ENCODE results near the gene XCR1. TPM values are rescaled to one million over a fixed set of nuclear protein-coding genes. Genes with fewer than 3 reads are reported as not detected.
"Not testable (repeated sequence)": the region's sequence is repeated elsewhere in the genome, so short reads cannot be mapped to it uniquely, and the experiment has no call there.

The XCR1 gene
- total RNA-seq, 4 donors from 2014 or later: 0.04 TPM; not detected in 3

DNA sequence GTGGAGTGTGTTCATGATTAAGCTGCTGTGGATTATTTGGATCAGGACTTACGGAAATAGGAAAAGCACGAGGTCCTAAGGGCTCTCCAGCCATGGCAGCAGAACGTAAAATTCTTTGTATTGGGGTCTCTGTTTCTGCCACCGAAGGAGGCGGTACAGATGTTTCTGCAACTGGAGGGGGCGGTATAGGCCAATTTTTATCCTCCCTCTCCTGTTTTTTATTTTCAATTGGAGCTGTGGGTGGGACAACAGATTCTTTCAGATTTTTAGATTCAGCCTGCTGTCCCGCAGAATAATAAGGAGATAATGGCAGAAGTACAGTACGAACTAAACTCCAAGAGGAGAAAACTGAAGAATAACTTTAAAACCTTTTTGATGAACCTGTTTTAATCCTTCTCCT, 26.0 kb upstream of the XCR1 start:
- not testable (repeated sequence) for H3K4me1 ChIP-seq, H3K9me3 ChIP-seq, H3K27me3 ChIP-seq, H3K27ac ChIP-seq, DNase-seq, H3K36me3 ChIP-seq, H3K4me3 ChIP-seq, ATAC-seq
- in situ Hi-C loops (cut with MboI; ENCODE audit: low sequenced_read_pairs in 4 of 4): loop anchor here in 1 of 4 donors (25.0 kb wide), 1 partner anchor 291 kb away; no protein-coding TSS in a partner anchor
- intact Hi-C loops (cut with DNase I; ENCODE audit: low total_unique reads): loop anchor here (2.0 kb wide), 1 partner anchor 26 kb away; no protein-coding TSS in a partner anchor

DNA sequence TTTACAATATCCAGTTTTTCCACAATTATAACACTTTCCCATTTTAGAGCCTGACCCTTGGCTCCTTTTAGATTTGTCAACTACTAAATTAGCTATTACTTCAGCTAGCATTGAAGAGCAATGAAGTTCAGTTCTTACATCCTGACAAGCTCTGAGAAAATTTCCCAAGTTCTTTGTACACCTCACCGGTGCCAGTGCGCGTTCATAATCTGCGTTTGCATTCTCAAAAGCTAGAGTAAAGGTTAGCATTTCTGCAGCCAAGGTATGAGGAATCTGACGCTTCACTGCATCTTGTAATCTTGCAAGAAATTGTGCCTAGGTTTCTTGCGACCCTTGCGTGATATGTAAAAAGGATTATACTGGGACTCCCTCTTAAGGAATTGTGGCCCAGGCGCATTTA, 25.2 kb upstream of the XCR1 start:
- intact Hi-C loops (cut with DNase I; ENCODE audit: low total_unique reads) (loop anchor here (2.0 kb wide), 1 partner anchor 26 kb away; no protein-coding TSS in a partner anchor), in situ Hi-C loops (cut with MboI; ENCODE audit: low sequenced_read_pairs in 4 of 4) (loop anchor here in 1 of 4 donors (25.0 kb wide), 1 partner anchor 290 kb away; no protein-coding TSS in a partner anchor)
- DNase-seq: no peak
- Histone ChIP-seq H3K36me3 (no peaks in the 10 kb centered on the region), H3K27me3 (no peaks in the 10 kb centered on the region), H3K9me3 (no peaks in the 10 kb centered on the region), H3K4me1 (no peaks in the 10 kb centered on the region), H3K27ac (no peak overlapping the region), H3K4me3 (no peak overlapping the region)
- TF ChIP-seq, protein P1, sequence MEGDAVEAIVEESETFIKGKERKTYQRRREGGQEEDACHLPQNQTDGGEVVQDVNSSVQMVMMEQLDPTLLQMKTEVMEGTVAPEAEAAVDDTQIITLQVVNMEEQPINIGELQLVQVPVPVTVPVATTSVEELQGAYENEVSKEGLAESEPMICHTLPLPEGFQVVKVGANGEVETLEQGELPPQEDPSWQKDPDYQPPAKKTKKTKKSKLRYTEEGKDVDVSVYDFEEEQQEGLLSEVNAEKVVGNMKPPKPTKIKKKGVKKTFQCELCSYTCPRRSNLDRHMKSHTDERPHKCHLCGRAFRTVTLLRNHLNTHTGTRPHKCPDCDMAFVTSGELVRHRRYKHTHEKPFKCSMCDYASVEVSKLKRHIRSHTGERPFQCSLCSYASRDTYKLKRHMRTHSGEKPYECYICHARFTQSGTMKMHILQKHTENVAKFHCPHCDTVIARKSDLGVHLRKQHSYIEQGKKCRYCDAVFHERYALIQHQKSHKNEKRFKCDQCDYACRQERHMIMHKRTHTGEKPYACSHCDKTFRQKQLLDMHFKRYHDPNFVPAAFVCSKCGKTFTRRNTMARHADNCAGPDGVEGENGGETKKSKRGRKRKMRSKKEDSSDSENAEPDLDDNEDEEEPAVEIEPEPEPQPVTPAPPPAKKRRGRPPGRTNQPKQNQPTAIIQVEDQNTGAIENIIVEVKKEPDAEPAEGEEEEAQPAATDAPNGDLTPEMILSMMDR (IDR thresholded peaks at IDR 0.05 in 4 of 5, conservative IDR thresholded peaks at IDR 0.05 in 1 of 5): no peak
- no peak for TF ChIP-seq POLR2A (IDR thresholded peaks at IDR 0.05)
- ATAC-seq: no peak

DNA sequence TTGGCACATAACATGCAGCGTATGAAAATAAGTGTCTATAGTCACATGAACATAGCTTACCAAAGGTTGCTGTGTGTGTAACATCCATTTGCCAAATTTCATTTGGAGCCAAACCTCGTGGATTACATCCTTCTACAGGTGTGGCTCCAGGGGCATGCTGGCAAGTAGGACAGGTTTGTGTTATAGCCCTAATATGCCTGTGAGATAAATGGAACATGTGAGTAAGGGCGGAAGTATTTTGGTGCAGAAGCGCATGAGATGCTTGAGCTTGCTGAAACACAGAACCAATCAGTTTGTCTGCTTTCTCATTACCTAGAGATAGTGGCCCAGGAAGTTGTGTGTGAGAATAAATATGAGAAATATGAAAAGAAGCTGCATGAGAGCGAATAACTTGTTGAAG, 21.8 kb upstream of the XCR1 start:
- in situ Hi-C loops (cut with MboI; ENCODE audit: low sequenced_read_pairs in 4 of 4): no loop called here
- DNase-seq: no peak
- intact Hi-C loops (cut with DNase I; ENCODE audit: low total_unique reads): no loop called here

DNA sequence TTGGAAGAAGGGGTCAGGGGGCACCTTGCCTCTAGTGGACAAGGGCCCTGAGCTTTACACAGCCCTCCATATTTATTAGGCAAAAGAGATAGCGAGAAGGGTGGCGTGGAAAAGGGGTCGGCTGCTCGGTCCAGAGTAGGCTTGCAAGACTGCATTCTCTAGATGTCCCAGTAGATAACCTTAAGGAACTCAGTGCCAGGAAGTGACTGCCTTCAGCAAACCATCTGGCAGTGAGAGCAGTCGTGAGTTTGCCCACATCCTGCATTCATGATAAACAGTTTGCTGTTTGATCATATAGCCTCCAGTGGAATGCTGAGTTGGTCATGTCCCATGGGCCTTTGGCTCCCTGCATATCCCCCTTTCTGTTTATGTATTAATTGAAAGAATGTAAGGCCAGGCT, 18.9 kb upstream of the XCR1 start:
- H3K27ac ChIP-seq; H3K4me3 ChIP-seq; DNase-seq; H3K36me3 ChIP-seq; ATAC-seq; in situ Hi-C loops (cut with MboI; ENCODE audit: low sequenced_read_pairs in 4 of 4); H3K27me3 ChIP-seq; H3K4me1 ChIP-seq; H3K9me3 ChIP-seq; intact Hi-C loops (cut with DNase I; ENCODE audit: low total_unique reads): not testable (repeated sequence)

More for the DNA sequence above, 21.8 kb upstream of the XCR1 start:
- no peaks in the 10 kb centered on the region for H3K9me3 ChIP-seq
- ATAC-seq: no peak
- no peak overlapping the region for H3K27ac ChIP-seq
- H3K36me3 ChIP-seq: no peaks in the 10 kb centered on the region
- H3K4me1 ChIP-seq: no peaks in the 10 kb centered on the region
- H3K27me3 ChIP-seq: no peaks in the 10 kb centered on the region
- no peak overlapping the region for H3K4me3 ChIP-seq
- TF ChIP-seq POLR2A (IDR thresholded peaks at IDR 0.05): no peak
- TF ChIP-seq, protein P1 (IDR thresholded peaks at IDR 0.05 in 4 of 5, conservative IDR thresholded peaks at IDR 0.05 in 1 of 5): no peak

DNA sequence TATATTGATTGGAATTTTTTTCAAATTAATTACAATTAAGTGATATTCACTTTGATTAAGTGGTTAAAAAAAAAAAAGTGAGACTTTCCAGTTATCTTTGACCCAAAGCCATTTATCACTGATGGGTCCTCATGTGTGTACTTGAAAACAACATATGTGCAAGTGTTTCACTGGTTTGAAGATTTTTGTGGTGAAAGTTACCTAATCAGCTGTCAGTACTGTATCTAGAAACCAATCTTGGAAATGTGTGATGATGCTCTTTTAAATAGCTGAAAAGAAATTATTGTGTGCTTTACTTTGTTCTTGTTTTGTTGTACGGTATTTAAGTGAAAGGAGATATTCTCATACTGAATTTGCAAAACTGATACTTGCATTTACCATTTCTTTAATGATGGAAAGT, 11.6 kb upstream of the XCR1 start:
- no peak for DNase-seq
- in situ Hi-C loops (cut with MboI; ENCODE audit: low sequenced_read_pairs in 4 of 4): no loop called here
- H3K4me1 ChIP-seq: no peaks in the 10 kb centered on the region
- no peaks in the 10 kb centered on the region for H3K9me3 ChIP-seq
- no peaks in the 10 kb centered on the region for H3K27me3 ChIP-seq
- no peak for ATAC-seq
- H3K36me3 ChIP-seq: no peaks in the 10 kb centered on the region
- no peak overlapping the region for H3K27ac ChIP-seq
- TF ChIP-seq, protein P1 (IDR thresholded peaks at IDR 0.05 in 4 of 5, conservative IDR thresholded peaks at IDR 0.05 in 1 of 5): no peak
- TF ChIP-seq POLR2A (IDR thresholded peaks at IDR 0.05): no peak
- no peak overlapping the region for H3K4me3 ChIP-seq
- intact Hi-C loops (cut with DNase I; ENCODE audit: low total_unique reads): no loop called here

DNA sequence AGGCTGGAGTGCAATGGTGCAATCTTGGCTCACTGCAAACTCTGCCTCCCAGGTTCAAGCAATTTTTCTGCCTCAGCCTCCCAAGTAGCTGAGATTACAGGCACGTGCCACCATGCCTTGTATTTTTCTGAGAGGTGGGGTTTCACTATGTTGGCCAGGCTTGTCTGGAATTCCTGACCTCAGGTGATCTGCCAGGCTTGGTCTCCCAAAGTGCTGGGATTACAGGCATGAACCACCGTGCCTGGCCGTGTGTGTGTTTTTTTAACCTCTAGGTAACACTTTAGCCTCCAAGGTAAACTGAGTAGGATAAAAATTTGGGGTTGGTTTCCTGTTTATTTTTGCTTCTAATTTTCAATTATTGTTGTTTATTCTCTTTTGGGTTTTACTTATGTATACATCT, 10.8 kb upstream of the XCR1 start:
- intact Hi-C loops (cut with DNase I; ENCODE audit: low total_unique reads): not testable (repeated sequence)

More for the DNA sequence above, 10.8 kb upstream of the XCR1 start:
- H3K27ac ChIP-seq; in situ Hi-C loops (cut with MboI; ENCODE audit: low sequenced_read_pairs in 4 of 4); H3K27me3 ChIP-seq; DNase-seq; H3K4me1 ChIP-seq; H3K9me3 ChIP-seq; H3K36me3 ChIP-seq; H3K4me3 ChIP-seq; ATAC-seq: not testable (repeated sequence)
